Hematopoietic multipotent progenitor cell treated with erythropoietin and hydrocortisone succinate and interleukin-3 and kit ligand, for 17 days (in vitro differentiated cells): ENCODE data around the gene CA5A.
"Not testable (repeated sequence)": the region's sequence is repeated elsewhere in the genome, so short reads cannot be mapped to it uniquely, and the experiment has no call there.

ENCODE experiments used
- DNase-seq: peaks from one replicate; pipeline ENCODE4 v3.0.0-alpha.2; 2015; ENCODE audit warnings: low spot score

The CA5A gene

GRCh38 chr16:87895641-87896141 lies 40.6 kb downstream of the CA5A start:
- DNase-seq: no peak

- DNase-seq: not testable (repeated sequence)
Measured at GRCh38 chr16:87894005-87894404, 42.3 kb downstream of the CA5A start.

GRCh38 chr16:87891764-87892163 lies 44.6 kb downstream of the CA5A start:
- DNase-seq: no peak

GRCh38 chr16:87889762-87890161 lies 46.6 kb downstream of the CA5A start:
- peak; percentile 43 for DNase-seq

GRCh38 chr16:87888346-87888745 lies 48.0 kb downstream of the CA5A start:
- not testable (repeated sequence) for DNase-seq

GRCh38 chr16:87887931-87888330 lies 48.4 kb downstream of the CA5A start:
- not testable (repeated sequence) for DNase-seq

- not testable (repeated sequence) for DNase-seq
Measured at GRCh38 chr16:87885371-87885967, 50.9 kb downstream of the CA5A start.

- no peak for DNase-seq
Measured at GRCh38 chr16:87882436-87883019, 53.8 kb downstream of the CA5A start.

GRCh38 chr16:87881324-87882200 lies 54.8 kb downstream of the CA5A start:
- no peak for DNase-seq

GRCh38 chr16:87880117-87880696 lies 56.1 kb downstream of the CA5A start:
- DNase-seq: no peak

GRCh38 chr16:87879411-87880013 lies 56.8 kb downstream of the CA5A start:
- DNase-seq: not testable (repeated sequence)

- DNase-seq: no peak
Measured at GRCh38 chr16:87878704-87879103, 57.6 kb downstream of the CA5A start.

GRCh38 chr16:87877942-87878507 lies 58.3 kb downstream of the CA5A start:
- DNase-seq: no peak

GRCh38 chr16:87874639-87875427 lies 61.5 kb downstream of the CA5A start:
- no peak for DNase-seq

- DNase-seq: peak; percentile 16
Measured at GRCh38 chr16:87870418-87871291, 65.7 kb downstream of the CA5A start.

- DNase-seq: peak; percentile 12
Measured at GRCh38 chr16:87869879-87870417, 66.4 kb downstream of the CA5A start.

GRCh38 chr16:87869061-87869878 lies 67.1 kb downstream of the CA5A start, which contains the start of gene SLC7A5:
Gene SLC7A5 (minus strand): TSS chr16:87869507. CDS start chr16:87869422, 85 bp downstream.
- peak; percentile 90 for DNase-seq

- DNase-seq: peak; percentile 69
Measured at GRCh38 chr16:87868254-87869029, 67.9 kb downstream of the CA5A start.
